Measurements from ENCODE around the gene ATXN7.

GRCh38 chr3:63874769-63875168 is 11.1 kb downstream of the ATXN7 start:
- TF ChIP-seq CTCF (IDR thresholded peaks at IDR 0.05; ENCODE audit: low read depth, low read length, missing input control), result no peak
- no peak for TF ChIP-seq TAF1 (conservative IDR thresholded peaks at IDR 0.05)
- TF ChIP-seq EGR1 (IDR thresholded peaks at IDR 0.05; ENCODE audit: low read depth in 2 of 2), result no peak
- TF ChIP-seq SP1 (IDR thresholded peaks at IDR 0.05), result no peak
- TF ChIP-seq RAD21 (IDR thresholded peaks at IDR 0.05), result no peak
- TF ChIP-seq HNF4G (IDR thresholded peaks at IDR 0.05), result no peak

All from liver (tissue), 3 donors.